ENCODE measurements around the gene RPL13.
A peak's percentile ranks its signal among the peaks of the same experiment; 100 is the strongest.

The RPL13 gene

GRCh38 chr16:89574681-89575246 is 14.3 kb downstream of the RPL13 start:
- ChIA-PET CTCF (interaction anchor here (0.7 to 1.1 kb wide), 3 partner anchors 9 to 138 kb away, joined by 3 read pairs; no protein-coding TSS in a partner anchor), POLR2A (ENCODE audit: low non-redundant PET) (no interaction called here)
- TF ChIP-seq CTCF (conservative IDR thresholded peaks at IDR 0.05; ENCODE audit: low read depth), result peak; percentile 86
- H3K27ac ChIP-seq, result peak overlapping the region; percentile 8; the same call in 1 of the 2 replicates
- peak; percentile 70 for DNase-seq (ENCODE audit: low spot score)

GRCh38 chr16:89575247-89576152 is 15.0 kb downstream of the RPL13 start, which contains the start of gene CPNE7:
Gene CPNE7, plus strand, starts transcription at chr16:89575758. Its CDS starts 140 bp downstream, at chr16:89575898.
- ChIA-PET POLR2A (ENCODE audit: low non-redundant PET) (no interaction called here), CTCF (interaction anchor here (0.6 to 1.1 kb wide), 8 partner anchors 10 to 358 kb away, joined by 3 to 5 read pairs (median 3); partner anchors contain the start of genes CHMP1A, SPATA33 and ZNF778)
- no peak for DNase-seq (ENCODE audit: low spot score)
- no peak for TF ChIP-seq CTCF (conservative IDR thresholded peaks at IDR 0.05; ENCODE audit: low read depth)
- peak within 1 kb of the TSS; percentile 8; the same call in 1 of the 2 replicates for H3K27ac ChIP-seq

- ChIA-PET POLR2A (ENCODE audit: low non-redundant PET) (no interaction called here), CTCF (interaction anchor here (1.0 to 1.1 kb wide), 4 partner anchors 13 to 91 kb away, joined by 3 to 4 read pairs (median 3); no protein-coding TSS in a partner anchor)
- TF ChIP-seq CTCF (conservative IDR thresholded peaks at IDR 0.05; ENCODE audit: low read depth), result no peak
- 0 out of 2 replicates have a peak overlapping the region, but pooled peaks have one; percentile 3 for H3K27ac ChIP-seq
- no peak for DNase-seq (ENCODE audit: low spot score)
Observed at GRCh38 chr16:89576153-89577054, 15.9 kb downstream of the RPL13 start.

- no peak for DNase-seq (ENCODE audit: low spot score)
- H3K27ac ChIP-seq, result peak overlapping the region; percentile 38
- ChIA-PET POLR2A (ENCODE audit: low non-redundant PET) (no interaction called here), CTCF (no interaction called here)
- no peak for TF ChIP-seq CTCF (conservative IDR thresholded peaks at IDR 0.05; ENCODE audit: low read depth)
Observed at GRCh38 chr16:89577055-89577759, 16.7 kb downstream of the RPL13 start.

- ChIA-PET CTCF (no interaction called here), POLR2A (ENCODE audit: low non-redundant PET) (no interaction called here)
- no peak for DNase-seq (ENCODE audit: low spot score)
- peak overlapping the region; percentile 38 for H3K27ac ChIP-seq
- TF ChIP-seq CTCF (conservative IDR thresholded peaks at IDR 0.05; ENCODE audit: low read depth), result no peak
Observed at GRCh38 chr16:89579351-89579750, 18.9 kb downstream of the RPL13 start.
